Stimulated activated CD4-positive, alpha-beta T cell treated with anti-CD3 and anti-CD28 coated beads, Interleukin-1b, Interleukin-23, amount 100 ng/mL, for 24 hours (primary cell): Measurements from ENCODE around the gene MED16.
A peak's percentile ranks its signal among the peaks of the same experiment; 100 is the strongest.

Experiments used
- DNase-seq, 4 experiments: peaks; one replicate each; pipeline ENCODE4 v3.0.0-alpha.2; 2020; ENCODE audit warnings: low read depth in 4 of 4, low spot score in 1 of 4

The MED16 gene

DNA sequence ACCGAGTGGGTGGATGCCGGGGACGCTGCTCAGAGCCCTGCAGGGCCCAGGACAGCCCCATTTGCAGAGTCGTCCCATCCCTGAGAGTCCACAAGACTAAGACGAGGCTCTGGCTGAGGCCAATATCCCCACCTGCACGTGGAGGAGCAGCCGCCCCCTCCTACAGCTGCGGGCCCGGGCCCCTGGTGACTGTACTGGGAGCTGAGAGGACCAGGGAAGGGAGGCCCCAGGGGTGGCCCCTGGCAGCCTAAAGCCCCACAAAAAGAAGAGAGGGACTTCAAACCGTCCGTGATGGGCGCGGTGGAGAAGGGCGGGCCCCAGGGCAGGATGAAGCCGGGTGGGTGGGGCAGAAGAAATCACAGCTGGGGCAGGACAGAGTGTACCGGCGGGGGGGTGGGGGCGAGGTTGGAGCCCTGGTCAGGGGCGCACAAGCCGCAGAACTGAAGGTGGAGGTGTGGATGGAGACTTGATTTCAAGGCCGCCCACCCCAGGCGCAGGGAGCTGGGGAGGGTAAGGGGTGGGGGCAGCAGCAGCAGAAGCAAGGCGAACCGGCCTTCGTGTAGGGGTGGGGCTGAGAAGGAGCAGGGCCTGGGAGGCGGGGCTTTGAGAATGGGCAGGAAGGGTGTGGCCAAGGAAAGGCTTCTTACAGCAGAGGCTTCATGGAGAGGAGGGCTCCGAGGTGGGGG lies 20.6 kb downstream of the MED16 start:
- peak; percentile 38 to 76 (median 50) for DNase-seq

GRCh38 chr19:871446-872265 lies 21.3 kb downstream of the MED16 start:
- no peak for DNase-seq

GRCh38 chr19:870963-871401 lies 22.0 kb downstream of the MED16 start:
- DNase-seq: no peak

DNA sequence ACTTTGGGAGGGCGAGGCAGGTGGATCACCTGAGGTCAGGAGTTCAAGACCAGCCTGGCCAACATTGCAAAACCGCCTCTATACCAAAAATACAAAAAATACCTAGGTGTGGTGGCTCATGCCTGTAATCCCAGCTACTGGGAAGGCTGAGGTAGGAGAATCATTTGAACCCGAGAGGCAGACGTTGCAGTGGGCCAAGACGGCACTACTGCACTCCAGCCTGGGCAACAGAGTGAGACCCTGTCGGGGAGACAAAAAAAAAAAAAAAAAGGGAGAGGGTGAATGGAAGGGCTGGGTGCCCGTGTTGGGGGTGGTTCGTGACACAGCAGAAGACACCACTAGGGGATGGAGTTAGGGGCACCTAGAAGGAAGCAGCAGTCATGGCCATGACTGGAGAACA lies 22.7 kb downstream of the MED16 start:
- DNase-seq: no peak

- no peak for DNase-seq
Measured at GRCh38 chr19:869245-870177, 23.5 kb downstream of the MED16 start.

- DNase-seq: no peak
Measured at GRCh38 chr19:868458-869244, 24.3 kb downstream of the MED16 start.

- DNase-seq: no peak
Measured at GRCh38 chr19:867855-868457, 25.0 kb downstream of the MED16 start.

- DNase-seq: no peak
Measured at GRCh38 chr19:867301-867793, 25.6 kb downstream of the MED16 start.

DNA sequence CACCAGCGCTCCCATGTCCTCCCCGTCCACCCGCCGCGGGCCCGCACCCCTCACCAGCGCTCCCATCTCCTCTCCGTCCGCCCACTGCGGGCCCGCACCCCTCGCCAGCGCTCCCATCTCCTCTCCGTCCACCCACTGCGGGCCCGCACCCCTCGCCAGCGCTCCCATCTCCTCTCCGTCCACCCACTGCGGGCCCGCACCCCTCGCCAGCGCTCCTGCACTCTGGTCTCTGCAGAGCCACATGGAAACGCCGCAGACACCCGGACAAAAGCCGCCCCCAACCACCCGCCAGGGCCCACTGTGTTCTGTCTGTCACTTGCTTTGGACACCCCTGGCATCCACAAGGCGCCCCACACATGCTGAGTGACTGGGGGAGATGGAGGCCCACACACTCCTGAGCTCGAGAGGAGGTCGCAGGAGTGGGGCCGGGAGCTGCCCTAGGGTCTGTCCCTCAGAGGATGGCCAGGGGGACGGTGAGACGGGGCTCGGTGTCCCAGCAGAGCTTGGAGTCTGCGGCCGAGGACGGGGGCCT lies 26.2 kb downstream of the MED16 start:
- no peak for DNase-seq

GRCh38 chr19:863315-863620 lies 29.7 kb downstream of the MED16 start:
- DNase-seq: no peak

GRCh38 chr19:862581-863314 lies 30.2 kb downstream of the MED16 start:
- DNase-seq: peak; percentile 40 to 69 (median 60)

DNA sequence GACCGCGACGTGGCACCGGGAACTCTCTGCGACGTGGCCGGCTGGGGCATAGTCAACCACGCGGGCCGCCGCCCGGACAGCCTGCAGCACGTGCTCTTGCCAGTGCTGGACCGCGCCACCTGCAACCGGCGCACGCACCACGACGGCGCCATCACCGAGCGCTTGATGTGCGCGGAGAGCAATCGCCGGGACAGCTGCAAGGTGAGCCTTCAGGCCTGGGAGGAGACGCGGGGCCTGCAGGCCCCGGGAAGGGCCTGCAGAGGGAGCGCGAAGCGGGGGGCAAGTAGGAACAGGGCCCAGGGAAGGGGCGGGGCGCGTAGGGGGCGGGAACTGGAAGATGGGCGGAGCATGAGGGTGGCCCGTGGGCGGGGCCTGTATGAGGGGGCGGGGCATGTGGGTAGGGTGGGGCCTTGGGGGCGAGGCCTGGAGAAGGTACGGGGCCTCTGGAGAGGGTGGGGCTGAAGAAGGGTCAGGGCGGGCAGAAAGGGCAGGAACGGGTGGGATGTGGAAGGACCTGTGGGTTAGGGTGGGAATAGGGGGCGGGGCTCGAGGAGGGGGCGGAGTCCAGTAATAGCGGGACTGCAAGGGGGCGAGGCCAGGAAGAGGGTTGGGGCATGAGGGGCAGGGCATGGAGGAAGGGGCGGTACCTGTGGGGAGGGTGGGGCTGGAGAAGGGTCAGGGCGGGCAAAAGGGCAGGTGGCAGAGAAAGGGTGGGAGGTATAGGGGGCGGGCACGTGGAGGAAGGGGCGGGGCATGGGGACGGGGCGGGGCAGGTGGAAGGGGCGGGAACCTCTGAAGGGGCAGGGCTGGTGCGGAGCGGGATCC lies 31.0 kb downstream of the MED16 start:
- DNase-seq: peak; percentile 41 to 56 (median 47)

DNA sequence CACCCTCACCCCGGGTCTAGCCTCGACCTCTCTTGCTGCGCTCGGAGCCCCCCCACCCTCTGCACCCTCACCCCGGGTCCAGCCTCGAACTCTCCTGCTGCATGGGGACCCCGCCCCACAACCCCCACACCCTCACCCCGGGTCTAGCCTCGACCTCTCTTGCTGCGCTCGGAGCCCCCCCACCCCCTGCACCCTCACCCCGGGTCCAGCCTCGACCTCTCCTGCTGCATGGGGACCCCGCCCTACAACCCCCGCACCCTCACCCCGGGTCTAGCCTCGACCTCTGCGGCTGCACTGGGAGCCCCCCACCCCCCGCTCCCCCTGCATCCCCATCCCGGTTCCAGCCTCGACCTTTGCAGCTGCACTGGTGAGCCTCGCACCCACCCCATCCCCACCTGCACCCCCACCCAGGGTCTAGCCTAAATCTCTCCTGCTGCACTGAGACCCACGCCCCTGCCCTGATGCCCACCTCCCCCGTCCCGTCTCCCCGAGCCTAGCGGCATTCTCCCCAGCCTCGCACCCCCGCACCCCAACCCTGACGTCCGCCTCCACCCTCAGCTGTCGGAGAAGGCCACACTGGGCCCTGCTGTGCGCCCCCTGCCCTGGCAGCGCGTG lies 31.7 kb downstream of the MED16 start:
- DNase-seq: no peak

DNA sequence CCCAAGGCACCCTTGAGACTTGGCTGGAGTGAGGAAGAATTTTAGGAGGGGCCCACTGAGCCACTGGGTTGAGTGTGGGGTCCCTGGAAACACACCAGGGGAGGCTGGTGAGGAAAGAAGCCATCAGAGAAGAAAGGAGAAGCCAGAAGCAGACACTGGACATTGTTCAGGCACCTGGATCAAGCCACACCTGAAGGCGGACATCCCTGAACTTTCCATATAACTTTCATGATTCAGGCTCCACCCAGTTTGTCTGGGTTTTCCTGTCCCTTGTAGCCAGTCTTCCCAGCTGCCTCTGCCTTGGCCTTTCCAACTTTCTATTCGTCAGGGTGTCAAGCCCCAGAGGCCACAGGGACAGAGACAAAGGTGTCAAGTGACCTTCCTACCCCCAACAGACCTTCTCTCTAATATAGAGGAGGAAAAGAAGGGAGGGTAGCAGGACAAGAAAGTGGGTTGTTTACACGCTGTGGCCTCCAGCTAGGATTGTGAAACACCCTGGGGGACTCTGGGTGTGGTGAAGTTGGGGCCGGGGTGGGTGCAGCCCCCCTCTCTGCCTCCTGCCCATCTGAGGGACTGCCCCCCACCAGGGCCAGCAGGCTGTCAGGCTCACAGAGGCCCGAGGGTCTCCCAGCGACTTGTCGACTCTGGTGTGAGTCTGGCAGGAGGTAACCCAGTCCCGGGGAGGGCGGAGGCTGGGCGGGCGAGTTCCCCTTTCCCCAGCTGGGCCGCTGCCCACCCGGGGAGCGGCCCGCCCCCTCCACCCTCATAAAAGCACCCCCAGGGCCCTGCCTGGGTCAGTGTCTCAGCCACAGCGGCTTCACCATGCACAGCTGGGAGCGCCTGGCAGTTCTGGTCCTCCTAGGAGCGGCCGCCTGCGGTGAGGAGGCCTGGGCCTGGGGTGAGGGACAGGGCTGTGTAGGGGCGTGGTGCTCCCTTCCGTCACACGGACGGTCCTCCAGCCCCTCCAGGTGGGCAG lies 33.8 kb downstream of the MED16 start, which contains the start of gene CFD:
CFD (plus strand) TSS at position 797 of the 976 bp plus-strand sequence; CDS start at position 823, 26 bp downstream.
- no peak for DNase-seq

GRCh38 chr19:858284-858683 lies 34.7 kb downstream of the MED16 start:
- DNase-seq: no peak

DNA sequence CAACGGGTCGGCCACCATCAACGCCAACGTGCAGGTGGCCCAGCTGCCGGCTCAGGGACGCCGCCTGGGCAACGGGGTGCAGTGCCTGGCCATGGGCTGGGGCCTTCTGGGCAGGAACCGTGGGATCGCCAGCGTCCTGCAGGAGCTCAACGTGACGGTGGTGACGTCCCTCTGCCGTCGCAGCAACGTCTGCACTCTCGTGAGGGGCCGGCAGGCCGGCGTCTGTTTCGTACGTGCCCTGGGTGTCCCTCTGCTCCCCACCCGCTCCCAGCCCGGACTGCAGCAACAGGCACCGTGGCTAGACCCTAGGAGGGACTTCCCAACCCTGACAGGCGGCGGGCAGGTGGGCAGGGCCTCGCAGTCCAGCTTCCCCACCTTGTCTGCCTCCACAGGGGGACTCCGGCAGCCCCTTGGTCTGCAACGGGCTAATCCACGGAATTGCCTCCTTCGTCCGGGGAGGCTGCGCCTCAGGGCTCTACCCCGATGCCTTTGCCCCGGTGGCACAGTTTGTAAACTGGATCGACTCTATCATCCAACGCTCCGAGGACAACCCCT lies 37.3 kb downstream of the MED16 start:
- no peak for DNase-seq
